Stimulated activated CD4-positive, alpha-beta T cell treated with anti-CD3 and anti-CD28 coated beads, Interleukin-2, amount 100 ng/mL, for 4 hours (primary cell): ENCODE measurements around the gene UBE2M.
"Not testable (repeated sequence)": the region's sequence is repeated elsewhere in the genome, so short reads cannot be mapped to it uniquely, and the experiment has no call there.

Experiments
- DNase-seq: peaks from one replicate; pipeline ENCODE4 v3.0.0-alpha.2; 2020; ENCODE audit warnings: low read depth

UBE2M gene

GRCh38 chr19:58539169-58539559, 19.2 kb downstream of the UBE2M start:
- DNase-seq = not testable (repeated sequence)

- DNase-seq = no peak
These were observed 19.9 kb downstream of the UBE2M start for GRCh38 chr19:58538257-58539168.

- no peak for DNase-seq
These were observed 21.3 kb downstream of the UBE2M start for GRCh38 chr19:58536852-58537798.

DNA sequence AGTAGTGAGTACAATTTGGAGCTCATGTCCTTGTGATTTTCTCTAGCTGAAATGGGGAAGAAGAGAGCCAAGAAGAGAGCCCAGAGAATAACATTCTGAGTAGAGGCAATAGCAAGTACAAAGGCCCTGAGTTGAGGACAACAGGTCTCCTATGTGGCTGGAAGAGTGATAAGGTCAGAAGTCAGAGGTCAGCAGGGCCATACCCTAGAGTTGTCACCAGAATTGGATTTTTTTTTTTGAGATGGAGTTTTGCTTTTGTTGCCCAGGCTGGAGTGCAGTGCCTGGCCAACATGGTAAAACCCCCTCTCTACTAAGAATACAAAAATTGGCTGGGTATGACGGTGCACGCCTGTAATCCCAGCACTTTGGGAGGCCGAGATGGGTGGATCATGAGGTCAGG, 22.6 kb downstream of the UBE2M start:
- no peak for DNase-seq

DNA sequence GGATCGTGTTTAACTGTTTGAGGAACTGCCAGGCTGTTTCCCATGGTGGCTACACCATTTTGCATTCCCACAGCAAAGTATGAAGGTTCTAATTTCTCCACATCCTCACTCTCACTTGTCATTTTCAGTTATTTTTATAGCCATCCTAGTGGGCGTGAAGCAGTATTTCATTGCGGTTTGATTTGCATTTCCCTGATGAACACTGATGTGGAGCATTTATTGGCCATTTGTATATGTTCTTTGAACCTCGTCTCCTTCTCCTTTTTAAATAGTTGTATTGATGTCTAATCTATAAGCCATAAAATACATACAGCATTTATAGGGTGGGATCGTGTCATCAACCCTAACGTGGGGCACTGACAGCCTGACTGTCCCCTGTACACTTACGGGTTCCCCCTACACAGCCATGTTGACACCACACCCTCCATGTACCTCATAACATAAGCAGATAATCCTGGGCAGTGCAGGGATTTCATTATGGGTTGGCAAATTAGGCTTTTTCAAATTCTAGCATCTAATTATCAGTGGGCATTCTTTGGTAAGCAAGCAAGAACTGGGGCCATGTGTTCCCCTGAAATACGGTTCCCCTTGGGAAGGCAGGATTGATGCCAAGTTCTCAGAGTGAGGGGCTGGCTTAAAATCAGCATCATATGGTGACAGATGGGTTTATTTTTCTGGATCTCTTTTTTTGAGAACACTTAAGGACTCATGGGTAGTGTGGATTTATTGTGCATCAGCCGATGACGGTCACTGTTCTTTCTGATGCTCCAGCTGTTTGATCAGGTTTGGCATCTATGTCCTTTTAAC, 27.2 kb downstream of the UBE2M start:
- DNase-seq = no peak

- no peak for DNase-seq
These were observed 29.0 kb downstream of the UBE2M start for GRCh38 chr19:58529405-58529804.

DNA sequence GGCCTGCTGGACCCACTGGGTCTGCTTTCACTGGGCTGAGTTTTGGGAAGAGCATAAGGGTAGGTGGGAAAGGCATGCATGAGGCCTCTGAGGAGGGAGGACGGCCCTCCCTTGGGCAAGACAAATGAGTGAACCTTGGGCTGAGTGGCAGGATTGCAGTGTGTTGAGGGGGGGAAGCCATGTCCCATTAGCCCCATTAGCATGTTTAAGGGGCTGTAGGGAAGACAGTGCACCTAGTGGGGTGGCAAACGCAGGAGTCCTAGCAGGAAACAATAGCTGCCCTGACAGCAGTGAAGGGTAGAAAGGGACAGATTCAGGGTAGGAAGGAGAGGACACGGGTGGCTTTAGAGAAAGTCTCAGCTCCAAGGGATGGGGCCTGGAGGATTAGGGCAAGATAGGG, 35.7 kb downstream of the UBE2M start:
- no peak for DNase-seq

DNA sequence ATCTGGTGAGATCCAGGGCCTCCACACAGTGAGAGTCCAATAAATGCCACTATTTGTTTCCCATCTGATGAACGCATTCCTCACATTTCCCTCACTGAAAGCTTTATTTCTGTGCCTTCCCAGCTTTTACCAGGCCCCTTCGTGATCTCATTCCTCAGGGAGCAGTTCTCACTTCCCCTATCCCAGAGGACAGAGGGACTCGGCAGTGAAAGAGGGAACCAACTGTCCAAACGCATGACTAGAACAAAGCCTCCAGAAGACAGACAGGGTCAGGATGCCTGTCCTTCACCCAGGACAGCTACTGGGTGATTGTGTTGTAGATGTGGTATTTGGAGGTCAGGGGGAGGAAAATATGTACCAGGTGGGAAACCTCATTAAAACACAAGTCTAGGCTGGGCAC, 36.8 kb downstream of the UBE2M start:
- no peak for DNase-seq

- no peak for DNase-seq
These were observed 38.2 kb downstream of the UBE2M start for GRCh38 chr19:58520257-58520599.

GRCh38 chr19:58519355-58520256, 38.8 kb downstream of the UBE2M start, which contains the start of gene ZBTB45:
Gene ZBTB45 (minus strand): TSS chr19:58519810. CDS start chr19:58517673, 2,137 bp downstream.
- DNase-seq = peak; percentile 73

- no peak for DNase-seq
These were observed 39.4 kb downstream of the UBE2M start for GRCh38 chr19:58519087-58519354.

GRCh38 chr19:58518256-58519086, 39.9 kb downstream of the UBE2M start:
- no peak for DNase-seq

DNA sequence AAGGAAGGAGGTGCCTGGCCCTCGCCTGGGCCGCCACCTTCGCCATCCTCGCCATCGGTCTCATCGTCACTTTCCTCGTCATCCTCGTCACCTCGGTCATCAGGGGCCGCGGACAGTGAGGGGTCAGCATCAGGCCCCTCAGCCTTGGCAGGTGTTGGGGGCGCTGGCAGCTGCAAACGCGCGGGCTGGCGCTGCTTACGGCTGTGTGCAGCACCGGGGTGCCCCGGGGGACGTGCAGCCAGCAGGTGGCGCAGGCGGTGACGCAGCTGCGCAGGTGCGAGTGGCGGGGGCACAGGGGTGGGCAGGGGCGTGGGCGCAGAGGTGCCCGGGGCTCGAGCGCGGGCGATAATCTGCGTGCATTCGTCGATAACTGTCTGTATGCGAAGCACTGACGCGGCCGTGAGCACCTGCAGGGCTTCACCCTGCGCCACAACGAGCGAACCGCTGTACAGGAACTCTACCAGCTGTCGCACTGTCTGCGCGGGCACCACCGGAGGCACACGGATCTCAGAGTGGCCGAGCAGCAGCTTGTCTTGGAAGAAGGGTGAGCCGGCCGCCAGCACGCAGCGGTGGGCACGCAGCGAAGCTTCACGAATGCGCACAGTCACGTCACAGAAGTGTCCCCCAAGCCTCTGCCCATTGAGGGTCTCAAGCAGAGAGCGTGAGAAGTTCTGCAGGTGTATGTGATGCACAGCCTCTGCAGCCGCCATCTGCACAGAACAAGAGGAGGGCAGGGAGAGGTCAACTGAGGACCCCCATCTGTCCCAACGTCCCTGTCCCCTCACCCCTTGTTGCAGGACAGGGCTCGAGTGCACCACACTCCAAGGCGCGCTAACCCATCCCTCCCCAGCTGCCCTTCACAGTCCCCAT, 41.2 kb downstream of the UBE2M start:
- no peak for DNase-seq

- no peak for DNase-seq
These were observed 42.1 kb downstream of the UBE2M start for GRCh38 chr19:58516246-58516836.

- DNase-seq = no peak
These were observed 43.2 kb downstream of the UBE2M start for GRCh38 chr19:58515259-58515658.

- no peak for DNase-seq
These were observed 43.8 kb downstream of the UBE2M start for GRCh38 chr19:58514564-58515022.

GRCh38 chr19:58513694-58514563, 44.5 kb downstream of the UBE2M start:
- DNase-seq = peak; percentile 91

- DNase-seq = no peak
These were observed 45.2 kb downstream of the UBE2M start for GRCh38 chr19:58513213-58513693.
